Measurements from ENCODE around the gene EFL1. TPM values are rescaled to one million over a fixed set of nuclear protein-coding genes. Genes with fewer than 3 reads are reported as not detected.

Gene EFL1
- total RNA-seq, 4 donors from 2014 or later, result 2.8 to 28.3 (median 16.0) TPM

DNA sequence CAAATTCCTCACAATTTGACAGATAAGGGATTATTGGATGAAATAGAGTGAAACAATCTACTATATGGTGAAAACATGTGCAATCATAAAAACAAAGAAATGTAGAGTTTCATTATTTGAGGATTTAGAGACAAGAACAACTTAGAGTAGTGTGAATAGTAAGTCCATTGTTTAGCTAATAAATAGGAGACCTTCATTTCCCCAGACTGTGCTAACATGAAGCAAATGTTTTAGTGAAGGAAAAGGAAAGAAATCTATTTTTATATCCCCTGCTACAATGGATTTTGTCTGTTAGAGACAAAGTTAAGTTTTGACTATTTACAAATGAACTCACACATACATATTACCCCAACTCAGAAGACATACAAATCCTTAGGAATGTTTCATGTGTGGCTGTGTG is 77.8 kb downstream of the EFL1 start:
- no peaks in the 10 kb centered on the region for H3K9me3 ChIP-seq
- TF ChIP-seq, protein P1, sequence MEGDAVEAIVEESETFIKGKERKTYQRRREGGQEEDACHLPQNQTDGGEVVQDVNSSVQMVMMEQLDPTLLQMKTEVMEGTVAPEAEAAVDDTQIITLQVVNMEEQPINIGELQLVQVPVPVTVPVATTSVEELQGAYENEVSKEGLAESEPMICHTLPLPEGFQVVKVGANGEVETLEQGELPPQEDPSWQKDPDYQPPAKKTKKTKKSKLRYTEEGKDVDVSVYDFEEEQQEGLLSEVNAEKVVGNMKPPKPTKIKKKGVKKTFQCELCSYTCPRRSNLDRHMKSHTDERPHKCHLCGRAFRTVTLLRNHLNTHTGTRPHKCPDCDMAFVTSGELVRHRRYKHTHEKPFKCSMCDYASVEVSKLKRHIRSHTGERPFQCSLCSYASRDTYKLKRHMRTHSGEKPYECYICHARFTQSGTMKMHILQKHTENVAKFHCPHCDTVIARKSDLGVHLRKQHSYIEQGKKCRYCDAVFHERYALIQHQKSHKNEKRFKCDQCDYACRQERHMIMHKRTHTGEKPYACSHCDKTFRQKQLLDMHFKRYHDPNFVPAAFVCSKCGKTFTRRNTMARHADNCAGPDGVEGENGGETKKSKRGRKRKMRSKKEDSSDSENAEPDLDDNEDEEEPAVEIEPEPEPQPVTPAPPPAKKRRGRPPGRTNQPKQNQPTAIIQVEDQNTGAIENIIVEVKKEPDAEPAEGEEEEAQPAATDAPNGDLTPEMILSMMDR (IDR thresholded peaks at IDR 0.05), result no peak
- no peak for TF ChIP-seq POLR2A (IDR thresholded peaks at IDR 0.05)
- H3K4me3 ChIP-seq, result no peak overlapping the region
- no peak for DNase-seq
- H3K27me3 ChIP-seq, result no peaks in the 10 kb centered on the region
- intact Hi-C loops (cut with DNase I; ENCODE audit: low total_unique reads), result no loop called here
- peaks cover 4 to 12% of the 10 kb centered on the region in 2 donors for H3K4me1 ChIP-seq
- no peaks in the 10 kb centered on the region for H3K36me3 ChIP-seq
- peak overlapping the region; percentile 60 to 75 for H3K27ac ChIP-seq

DNA sequence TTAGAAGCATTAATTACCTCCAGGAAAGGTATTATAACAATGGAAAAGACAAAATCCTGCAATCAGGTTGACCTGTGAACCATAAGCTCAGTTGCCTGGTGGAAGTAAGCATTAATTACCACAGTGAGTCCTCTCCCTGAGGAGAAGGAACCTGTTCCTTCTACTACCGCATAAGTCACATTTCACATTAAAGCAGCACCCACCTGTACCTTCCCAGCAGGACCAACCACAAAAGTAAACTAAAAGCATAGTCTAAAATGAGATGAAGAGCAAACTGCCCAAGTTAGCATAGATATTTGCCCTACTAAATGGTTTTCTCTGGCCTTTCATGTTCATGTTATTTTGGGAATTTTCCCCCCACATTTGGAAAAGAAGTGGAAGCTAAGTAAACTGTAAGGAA is 78.2 kb downstream of the EFL1 start:
- Histone ChIP-seq H3K27ac (peak overlapping the region; percentile 60 to 75), H3K27me3 (no peaks in the 10 kb centered on the region), H3K4me3 (no peak overlapping the region), H3K9me3 (no peaks in the 10 kb centered on the region), H3K36me3 (no peaks in the 10 kb centered on the region), H3K4me1 (peaks cover 4 to 12% of the 10 kb centered on the region in 2 donors)
- intact Hi-C loops (cut with DNase I; ENCODE audit: low total_unique reads), result no loop called here
- TF ChIP-seq, protein P1 (IDR thresholded peaks at IDR 0.05), result no peak
- TF ChIP-seq POLR2A (IDR thresholded peaks at IDR 0.05), result no peak
- no peak for DNase-seq

DNA sequence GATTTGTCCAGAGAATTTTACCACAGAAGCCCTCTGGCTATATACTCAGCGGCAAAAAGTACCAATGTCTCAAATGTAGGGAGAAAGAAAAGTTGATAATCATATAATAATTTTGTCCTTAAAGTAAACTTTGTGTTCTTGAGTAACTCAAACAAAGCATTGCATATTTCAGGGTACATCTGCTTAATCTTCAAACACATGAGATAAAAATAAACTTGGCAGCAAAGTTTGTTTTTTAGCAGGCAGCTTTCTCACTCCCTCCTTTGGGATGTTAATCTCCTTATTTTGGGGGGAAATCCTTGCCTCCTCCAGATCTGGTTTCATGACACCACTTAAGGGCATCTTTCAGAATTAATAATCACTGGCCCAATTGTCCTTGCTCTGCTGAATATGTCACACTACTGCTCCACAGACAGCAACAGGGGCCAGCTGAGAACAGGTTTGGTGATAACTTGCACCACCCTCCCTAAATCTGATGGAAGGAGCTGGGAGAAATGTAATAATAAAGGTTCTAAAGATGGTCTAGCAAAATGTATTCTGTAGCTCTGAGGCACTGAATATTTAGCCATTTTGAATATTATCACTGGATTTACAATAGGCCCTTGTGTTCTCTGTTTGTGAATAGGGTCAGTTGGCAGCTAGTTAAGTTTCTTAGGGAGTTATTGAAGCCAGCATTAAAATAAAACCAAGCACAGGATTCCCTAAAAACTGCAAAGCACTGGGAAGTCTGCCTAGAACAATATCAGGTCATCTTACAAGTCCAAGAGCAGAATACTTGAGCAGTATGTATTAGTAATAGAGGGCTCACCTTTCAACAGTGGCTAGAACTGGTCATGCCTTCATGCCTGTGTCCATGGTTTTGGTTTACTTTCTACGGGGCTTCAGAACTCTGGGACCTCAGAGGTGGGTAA is 79.2 kb downstream of the EFL1 start:
- intact Hi-C loops (cut with DNase I; ENCODE audit: low total_unique reads), result no loop called here
- peaks cover 4 to 12% of the 10 kb centered on the region in 2 donors for H3K4me1 ChIP-seq
- TF ChIP-seq, protein P1 (IDR thresholded peaks at IDR 0.05), result no peak
- TF ChIP-seq POLR2A (IDR thresholded peaks at IDR 0.05), result no peak
- DNase-seq, result no peak
- no peak overlapping the region for H3K4me3 ChIP-seq
- peak overlapping the region; percentile 60 to 75 for H3K27ac ChIP-seq
- no peaks in the 10 kb centered on the region for H3K27me3 ChIP-seq
- H3K9me3 ChIP-seq, result no peaks in the 10 kb centered on the region
- no peaks in the 10 kb centered on the region for H3K36me3 ChIP-seq

DNA sequence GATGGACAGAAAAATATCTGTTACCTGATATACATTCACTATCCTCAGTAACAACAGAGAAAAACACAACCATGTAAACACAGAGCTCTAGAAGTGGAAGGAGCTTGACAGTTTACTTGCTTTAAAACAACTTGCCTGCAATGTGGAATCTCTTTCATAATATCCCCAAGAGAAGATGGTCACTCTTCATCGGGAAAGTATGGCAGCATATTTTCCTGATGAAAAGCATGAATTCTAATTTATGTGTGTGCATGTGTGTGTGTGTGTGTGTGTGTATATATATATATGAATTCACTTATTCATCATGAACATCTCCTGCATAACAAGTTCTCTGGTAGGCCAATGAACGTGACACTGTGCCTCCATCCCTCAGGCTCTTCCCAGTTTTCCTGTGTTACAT is 81.2 kb downstream of the EFL1 start:
- peaks cover 4 to 12% of the 10 kb centered on the region in 2 donors for H3K4me1 ChIP-seq
- intact Hi-C loops (cut with DNase I; ENCODE audit: low total_unique reads), result no loop called here
- DNase-seq, result no peak

DNA sequence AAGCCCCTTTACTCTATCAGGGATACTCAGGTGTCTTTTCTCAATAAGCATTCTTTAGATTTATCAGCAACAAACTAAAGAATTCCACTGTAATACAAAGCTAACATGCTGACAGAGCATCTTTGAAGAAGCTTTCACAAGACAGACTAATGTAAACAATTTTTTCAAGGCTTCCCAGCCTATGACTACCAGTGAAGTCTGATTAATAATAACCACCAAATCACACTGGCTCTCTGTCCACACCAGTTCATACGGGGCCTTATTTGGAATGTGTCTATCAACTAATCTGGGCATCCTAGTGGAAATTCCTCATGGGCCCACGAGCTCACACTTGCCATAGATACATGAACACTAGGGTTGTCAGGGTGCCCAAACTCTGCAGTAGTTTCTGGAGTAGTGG is 84.5 kb downstream of the EFL1 start:
- DNase-seq, result no peak
- Histone ChIP-seq H3K27ac (peak overlapping the region; percentile 24 to 59), H3K9me3 (no peaks in the 10 kb centered on the region), H3K4me3 (no peak overlapping the region), H3K4me1 (no peaks in the 10 kb centered on the region), H3K36me3 (no peaks in the 10 kb centered on the region), H3K27me3 (no peaks in the 10 kb centered on the region)
- intact Hi-C loops (cut with DNase I; ENCODE audit: low total_unique reads), result no loop called here
- TF ChIP-seq POLR2A (IDR thresholded peaks at IDR 0.05), result no peak
- TF ChIP-seq, protein P1 (IDR thresholded peaks at IDR 0.05), result no peak

More for the DNA sequence above, 81.2 kb downstream of the EFL1 start:
- TF ChIP-seq, protein P1 (IDR thresholded peaks at IDR 0.05), result no peak
- TF ChIP-seq POLR2A (IDR thresholded peaks at IDR 0.05), result no peak
- no peaks in the 10 kb centered on the region for H3K9me3 ChIP-seq
- H3K4me3 ChIP-seq, result no peak overlapping the region
- no peak overlapping the region for H3K27ac ChIP-seq
- no peaks in the 10 kb centered on the region for H3K36me3 ChIP-seq
- no peaks in the 10 kb centered on the region for H3K27me3 ChIP-seq

Measured in uterus (tissue), 4 donors.